Dendritic cell treated with granulocyte-macrophage colony-stimulating factor and Interleukin-4, amounts not matched to agents 40 ng/mL and 50 ng/mL, for 4 days (primary cell): ENCODE data around the gene WASF2.
"Not testable (repeated sequence)": the region's sequence is repeated elsewhere in the genome, so short reads cannot be mapped to it uniquely, and the experiment has no call there.

Experiments used
- H3K27ac Mint-ChIP-seq: one replicate; pipeline ENCODE4 v1.8.0; 2022; ENCODE audit warnings: mild to moderate bottlenecking, mixed read lengths
- H3K27me3 Mint-ChIP-seq: one replicate; pipeline ENCODE4 v1.8.0; 2022; ENCODE audit warnings: mild to moderate bottlenecking, mixed read lengths
- H3K36me3 Mint-ChIP-seq: one replicate; pipeline ENCODE4 v1.8.0; 2022; ENCODE audit warnings: low read depth, mixed read lengths
- H3K4me1 Mint-ChIP-seq: one replicate; pipeline ENCODE4 v1.8.0; 2022; ENCODE audit warnings: low read depth, mixed read lengths
- H3K4me3 Mint-ChIP-seq: one replicate; pipeline ENCODE4 v1.8.0; 2022; ENCODE audit warnings: mild to moderate bottlenecking, moderate library complexity, mixed read lengths
- H3K9me3 Mint-ChIP-seq: one replicate; pipeline ENCODE4 v1.8.0; 2022; ENCODE audit warnings: mixed read lengths
- intact Hi-C: fragments of 100-400 bp; cut with micrococcal nuclease; formaldehyde crosslinking; loops from one replicate; pipeline ENCODE4 v1.15.0; 2022

Gene WASF2

DNA sequence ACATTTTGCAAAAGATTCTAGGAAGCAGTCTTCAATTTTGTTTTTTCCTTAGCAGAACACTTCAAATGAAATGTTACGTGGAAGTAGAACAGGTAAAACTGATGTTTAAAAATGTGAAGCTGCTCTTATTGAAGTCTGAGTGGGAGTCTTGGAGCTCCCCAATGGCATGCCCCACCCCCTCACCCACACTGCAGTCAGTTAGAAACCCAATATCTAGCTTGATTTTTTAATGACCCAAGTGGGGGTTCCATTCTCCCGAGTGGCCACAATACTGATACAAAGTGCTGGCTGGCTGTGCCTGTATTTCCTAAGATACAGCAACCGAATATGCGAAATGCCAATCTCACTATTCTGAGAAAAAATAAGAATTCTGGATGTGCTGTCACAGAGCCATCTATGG lies 66.3 kb downstream of the WASF2 start:
- Mint-ChIP-seq H3K27me3 (no peaks in the 10 kb centered on the region), H3K4me3 (no peak overlapping the region), H3K4me1 (peaks cover 61% of the 10 kb centered on the region), H3K9me3 (no peaks in the 10 kb centered on the region), H3K36me3 (peaks cover 76% of the 10 kb centered on the region), H3K27ac (peak overlapping the region; percentile 50)
- intact Hi-C loops = no loop called here

DNA sequence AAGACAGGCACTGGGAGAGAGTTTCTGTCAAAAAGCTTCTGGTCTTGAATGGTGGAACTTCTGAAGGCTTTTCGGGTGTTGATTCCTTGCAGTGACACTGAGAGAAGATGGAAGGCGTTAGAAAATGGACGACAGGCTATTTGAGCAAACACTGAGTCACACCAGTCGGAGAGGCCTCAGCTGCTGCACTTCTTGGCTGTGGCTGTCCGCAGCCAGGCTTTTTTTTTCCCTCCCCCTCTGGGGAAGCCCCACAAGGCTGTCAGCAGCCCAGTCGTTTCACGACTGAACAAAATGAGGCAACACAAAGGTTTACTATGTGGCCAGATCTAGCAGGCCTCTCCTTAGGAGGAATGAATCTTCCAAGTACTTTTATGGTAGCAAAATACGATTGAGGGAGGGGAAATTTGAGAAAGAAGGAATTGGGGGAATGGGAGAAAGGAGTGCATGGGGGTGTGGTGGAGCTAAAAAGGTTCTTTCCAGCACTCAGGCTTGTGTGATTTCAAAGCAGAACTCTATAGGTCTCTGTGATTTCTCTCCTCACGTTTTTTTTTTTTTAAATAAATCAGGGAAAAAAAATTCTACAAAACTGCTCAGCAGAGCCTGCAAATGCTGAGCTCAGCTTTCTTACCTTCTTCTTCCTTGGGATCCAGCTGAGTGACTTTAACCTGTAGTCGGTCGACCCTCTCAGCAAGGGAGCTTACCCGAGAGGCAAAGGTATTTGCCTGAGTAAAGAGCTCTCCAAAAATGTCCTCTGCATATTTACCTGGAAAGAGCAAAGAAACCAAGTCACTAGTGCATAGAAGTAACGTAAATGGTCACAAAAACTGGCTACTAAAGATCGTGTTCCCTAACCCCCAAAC lies 71.4 kb downstream of the WASF2 start:
- Mint-ChIP-seq H3K4me3 (no peak overlapping the region), H3K4me1 (peaks cover 49% of the 10 kb centered on the region), H3K27me3 (no peaks in the 10 kb centered on the region), H3K9me3 (no peaks in the 10 kb centered on the region), H3K27ac (peak overlapping the region; percentile 80), H3K36me3 (peaks cover 78% of the 10 kb centered on the region)
- intact Hi-C loops = loop anchor here (5.0 kb wide), 1 partner anchor 69 kb away; no protein-coding TSS in a partner anchor

DNA sequence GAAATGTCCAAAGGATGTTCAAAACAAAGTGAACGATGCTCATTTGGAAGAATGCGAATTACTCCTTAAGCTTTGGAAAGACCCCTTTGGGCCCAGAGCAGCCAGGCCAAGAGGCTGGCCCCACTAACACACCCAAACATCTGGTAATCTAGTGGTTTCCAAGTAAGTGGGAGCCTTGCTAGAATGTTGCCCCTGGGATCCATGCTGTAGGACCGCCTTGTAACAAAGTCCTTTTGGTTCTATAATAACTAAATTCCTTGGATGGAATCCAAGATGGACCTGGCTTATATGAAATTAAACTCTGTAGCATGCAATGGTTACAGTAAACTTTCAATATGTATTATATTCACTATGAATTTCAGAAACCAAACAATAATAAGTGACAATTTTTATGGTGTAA lies 72.3 kb downstream of the WASF2 start:
- H3K36me3 Mint-ChIP-seq = peaks cover 84% of the 10 kb centered on the region
- peaks cover 48% of the 10 kb centered on the region for H3K4me1 Mint-ChIP-seq
- intact Hi-C loops = loop anchor here (5.0 kb wide), 1 partner anchor 70 kb away; no protein-coding TSS in a partner anchor
- H3K27me3 Mint-ChIP-seq = no peaks in the 10 kb centered on the region
- peak overlapping the region; percentile 80 for H3K27ac Mint-ChIP-seq
- no peak overlapping the region for H3K4me3 Mint-ChIP-seq
- H3K9me3 Mint-ChIP-seq = no peaks in the 10 kb centered on the region

DNA sequence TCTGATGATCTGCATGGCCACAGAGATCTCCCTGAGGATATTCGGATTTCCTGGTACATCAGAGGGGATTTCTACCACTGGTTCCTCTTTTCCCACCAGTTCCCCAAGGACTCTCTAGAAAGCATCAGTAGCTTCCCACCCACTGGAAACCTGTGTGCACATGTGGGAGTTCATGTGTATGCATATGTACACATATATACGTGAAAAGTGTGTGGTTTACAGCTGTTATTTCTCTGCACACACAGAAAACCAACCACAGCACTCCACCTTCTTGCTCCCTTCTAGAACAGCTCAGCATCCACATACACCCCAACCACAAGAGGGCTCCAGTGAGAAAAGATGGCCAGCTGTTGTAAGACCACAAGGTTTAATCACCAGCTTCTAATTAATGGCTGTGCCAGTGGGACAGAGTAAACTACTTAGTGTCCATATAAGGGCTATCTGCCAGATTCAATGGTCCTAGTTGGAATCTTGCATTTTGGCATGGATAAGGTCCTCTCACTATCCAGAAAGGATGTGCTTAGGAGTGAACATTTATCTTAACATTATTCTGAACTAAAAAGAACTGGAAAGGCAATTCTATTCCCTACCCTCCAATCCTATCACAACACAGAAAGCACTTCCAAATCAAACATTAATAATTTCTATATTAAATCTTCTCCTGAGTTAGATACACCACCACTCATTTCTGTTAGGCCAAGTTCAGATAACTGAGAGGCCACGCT lies 73.4 kb downstream of the WASF2 start:
- no peak overlapping the region for H3K4me3 Mint-ChIP-seq
- intact Hi-C loops = loop anchor here (5.0 kb wide), 1 partner anchor 71 kb away; no protein-coding TSS in a partner anchor
- no peaks in the 10 kb centered on the region for H3K27me3 Mint-ChIP-seq
- H3K9me3 Mint-ChIP-seq = no peaks in the 10 kb centered on the region
- peak overlapping the region; percentile 53 for H3K27ac Mint-ChIP-seq
- H3K4me1 Mint-ChIP-seq = peaks cover 39% of the 10 kb centered on the region
- H3K36me3 Mint-ChIP-seq = peaks cover 87% of the 10 kb centered on the region

DNA sequence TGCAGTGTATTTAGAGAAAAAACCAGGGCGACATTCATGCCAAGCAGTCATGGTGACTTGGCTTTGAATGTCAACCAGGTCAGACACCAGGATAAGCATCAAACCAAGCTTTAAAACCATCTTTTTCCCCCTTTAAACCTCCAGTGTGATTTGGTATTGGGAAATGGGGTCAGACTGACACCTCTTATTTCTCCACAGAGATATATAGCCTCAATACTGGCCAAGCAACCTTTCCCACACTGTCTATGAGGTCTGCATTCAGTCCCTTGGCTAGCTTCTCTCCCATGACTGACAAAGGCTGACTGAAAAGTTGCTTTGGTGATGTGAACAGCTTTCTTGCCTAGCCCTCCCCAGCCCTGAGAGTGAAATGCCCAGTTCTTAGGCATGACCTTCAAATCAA lies 75.9 kb downstream of the WASF2 start:
- peak overlapping the region; percentile 58 for H3K27ac Mint-ChIP-seq
- peaks cover 100% of the 10 kb centered on the region for H3K36me3 Mint-ChIP-seq
- no peaks in the 10 kb centered on the region for H3K9me3 Mint-ChIP-seq
- peaks cover 38% of the 10 kb centered on the region for H3K4me1 Mint-ChIP-seq
- intact Hi-C loops = no loop called here
- H3K27me3 Mint-ChIP-seq = no peaks in the 10 kb centered on the region
- no peak overlapping the region for H3K4me3 Mint-ChIP-seq

DNA sequence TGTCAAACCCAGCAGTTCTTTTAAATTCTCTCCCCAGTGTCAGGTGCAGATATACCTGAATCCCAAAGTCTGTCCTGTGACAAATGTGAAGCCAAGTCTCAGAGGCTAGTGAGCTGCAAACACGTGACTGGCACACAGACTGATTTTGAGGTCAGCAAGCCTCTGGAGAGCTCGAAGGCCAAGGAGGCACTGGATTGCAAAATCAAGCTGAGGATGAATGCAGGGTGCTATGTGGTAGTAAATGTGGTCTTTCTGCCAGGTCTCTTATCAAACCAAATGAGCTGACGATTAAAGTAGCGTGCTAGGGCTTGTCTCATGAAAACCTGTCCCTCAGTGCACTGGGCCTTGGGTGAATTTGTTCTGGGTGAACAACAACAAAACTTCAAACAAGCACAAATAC lies 77.0 kb downstream of the WASF2 start:
- peaks cover 31% of the 10 kb centered on the region for H3K4me1 Mint-ChIP-seq
- peaks cover 100% of the 10 kb centered on the region for H3K36me3 Mint-ChIP-seq
- no peak overlapping the region for H3K27ac Mint-ChIP-seq
- H3K27me3 Mint-ChIP-seq = no peaks in the 10 kb centered on the region
- no peak overlapping the region for H3K4me3 Mint-ChIP-seq
- intact Hi-C loops = no loop called here
- H3K9me3 Mint-ChIP-seq = no peaks in the 10 kb centered on the region

DNA sequence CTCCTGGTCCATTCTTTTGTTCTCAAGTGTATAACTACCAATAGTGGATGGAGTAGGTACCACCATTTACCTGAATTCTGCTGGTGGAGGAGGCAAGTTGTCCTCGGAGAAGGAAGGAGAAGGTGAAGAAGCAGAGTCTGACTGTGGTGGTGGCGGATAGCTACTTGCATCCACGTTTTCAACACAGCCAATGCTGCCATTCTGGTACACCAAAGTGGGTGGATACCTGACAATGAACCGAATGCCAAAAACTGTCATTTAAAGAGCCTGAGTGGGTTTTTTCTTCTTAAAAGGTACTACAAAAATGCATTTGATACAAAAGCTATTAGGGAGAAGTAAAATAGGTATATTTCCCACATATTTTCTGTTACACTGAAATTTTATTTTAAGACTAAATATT lies 77.5 kb downstream of the WASF2 start:
- Mint-ChIP-seq H3K27me3 (no peaks in the 10 kb centered on the region), H3K27ac (no peak overlapping the region), H3K4me3 (no peak overlapping the region), H3K4me1 (peaks cover 33% of the 10 kb centered on the region), H3K36me3 (peaks cover 100% of the 10 kb centered on the region), H3K9me3 (no peaks in the 10 kb centered on the region)
- intact Hi-C loops = no loop called here

DNA sequence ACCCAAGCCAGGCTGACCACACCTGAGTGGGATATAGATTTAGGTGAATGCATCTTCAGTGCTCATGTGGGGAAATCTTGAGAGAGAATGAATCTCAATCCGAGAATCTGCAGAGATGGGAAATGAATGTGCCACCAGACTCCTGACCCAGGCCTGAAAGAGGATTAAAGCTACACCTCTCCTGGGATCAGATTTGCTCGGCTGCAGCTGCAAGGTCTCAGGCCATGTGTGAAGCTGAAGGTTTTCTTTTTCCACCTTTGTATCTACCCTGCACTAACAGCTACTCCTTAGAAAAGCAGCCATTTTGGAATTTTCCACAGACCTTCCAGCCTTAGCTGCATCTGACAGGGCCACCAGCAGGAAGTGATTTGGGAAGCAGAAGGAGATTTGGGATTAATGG lies 79.3 kb downstream of the WASF2 start:
- H3K27ac Mint-ChIP-seq = no peak overlapping the region
- peaks cover 32% of the 10 kb centered on the region for H3K4me1 Mint-ChIP-seq
- H3K9me3 Mint-ChIP-seq = no peaks in the 10 kb centered on the region
- no peak overlapping the region for H3K4me3 Mint-ChIP-seq
- H3K36me3 Mint-ChIP-seq = peaks cover 100% of the 10 kb centered on the region
- H3K27me3 Mint-ChIP-seq = no peaks in the 10 kb centered on the region
- intact Hi-C loops = no loop called here

DNA sequence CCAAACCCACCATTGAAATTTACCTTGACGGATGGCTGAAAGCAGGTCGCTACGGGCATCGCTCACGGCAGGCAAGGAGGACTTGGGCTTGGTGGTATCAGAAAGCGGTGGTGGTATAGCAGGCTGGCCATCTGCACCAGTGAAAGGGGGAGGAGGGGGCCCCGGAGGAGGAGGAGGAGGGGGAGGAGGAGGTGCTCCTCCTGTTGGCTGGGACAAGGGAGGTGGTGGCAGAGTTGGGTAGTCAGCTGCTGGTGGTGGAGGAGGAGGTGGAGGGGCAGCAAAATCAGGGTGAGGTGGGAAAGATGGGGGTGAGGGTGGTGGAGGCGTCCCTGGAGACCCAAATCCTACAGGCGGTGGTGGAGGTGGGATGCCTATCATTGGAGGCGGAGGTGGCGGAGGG lies 80.3 kb downstream of the WASF2 start:
- Mint-ChIP-seq H3K4me1 (peaks cover 36% of the 10 kb centered on the region), H3K4me3 (no peak overlapping the region)
- intact Hi-C loops = loop anchor here (10.0 kb wide), 1 partner anchor 255 kb away; no protein-coding TSS in a partner anchor

DNA sequence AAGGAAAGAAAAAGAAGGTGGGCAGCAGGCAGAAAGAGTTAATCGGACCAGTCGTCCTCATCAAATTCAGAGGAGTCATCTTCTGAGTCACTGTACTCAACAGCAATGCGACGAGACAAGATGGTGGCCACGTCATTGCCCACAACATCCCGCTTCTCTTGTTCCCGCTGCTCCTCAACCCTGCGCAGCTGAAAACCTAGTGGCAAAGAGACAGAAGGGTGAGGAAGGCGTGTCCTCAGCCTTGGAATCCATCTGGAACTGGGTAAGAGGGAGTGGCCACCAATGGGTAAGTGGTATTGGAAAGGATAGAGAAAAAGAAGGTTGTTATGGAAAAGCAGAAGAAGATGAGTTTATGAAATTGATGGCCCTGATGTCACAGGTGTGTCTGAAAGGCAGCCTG lies 81.8 kb downstream of the WASF2 start:
- peaks cover 94% of the 10 kb centered on the region for H3K36me3 Mint-ChIP-seq
- peaks cover 49% of the 10 kb centered on the region for H3K4me1 Mint-ChIP-seq
- intact Hi-C loops = loop anchor here (10.0 kb wide), 1 partner anchor 257 kb away; no protein-coding TSS in a partner anchor
- H3K4me3 Mint-ChIP-seq = no peak overlapping the region
- no peak overlapping the region for H3K27ac Mint-ChIP-seq
- H3K27me3 Mint-ChIP-seq = no peaks in the 10 kb centered on the region
- H3K9me3 Mint-ChIP-seq = no peaks in the 10 kb centered on the region

More for the DNA sequence above, 80.3 kb downstream of the WASF2 start:
- Mint-ChIP-seq H3K27ac (no peak overlapping the region), H3K9me3 (no peaks in the 10 kb centered on the region), H3K36me3 (peaks cover 98% of the 10 kb centered on the region), H3K27me3 (no peaks in the 10 kb centered on the region)

DNA sequence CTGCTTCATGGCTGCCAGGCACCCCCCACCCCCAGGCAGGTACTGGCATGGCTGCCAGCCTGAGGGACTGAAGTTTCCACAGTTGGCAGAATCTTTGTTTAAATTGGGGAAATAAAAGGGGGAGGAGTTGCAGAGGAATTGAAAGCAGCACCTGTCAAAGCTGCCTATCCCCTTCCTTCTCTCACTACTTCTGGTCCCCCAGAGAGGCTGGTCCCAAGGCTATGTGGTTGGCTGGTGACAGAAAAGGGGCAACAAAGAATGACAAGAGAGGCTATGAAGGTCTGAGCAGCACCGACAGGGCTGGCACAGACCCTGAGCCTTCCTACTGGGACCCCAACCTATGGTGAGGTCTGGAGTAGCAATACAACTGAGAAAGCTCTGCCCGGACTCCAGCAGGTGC lies 83.2 kb downstream of the WASF2 start:
- intact Hi-C loops = loop anchor here (10.0 kb wide), 1 partner anchor 258 kb away; no protein-coding TSS in a partner anchor
- not testable (repeated sequence) for H3K4me3 Mint-ChIP-seq, H3K9me3 Mint-ChIP-seq, H3K27me3 Mint-ChIP-seq
- H3K36me3 Mint-ChIP-seq = peaks cover 80% of the 10 kb centered on the region
- peak overlapping the region; percentile 30 for H3K27ac Mint-ChIP-seq
- peaks cover 61% of the 10 kb centered on the region for H3K4me1 Mint-ChIP-seq

DNA sequence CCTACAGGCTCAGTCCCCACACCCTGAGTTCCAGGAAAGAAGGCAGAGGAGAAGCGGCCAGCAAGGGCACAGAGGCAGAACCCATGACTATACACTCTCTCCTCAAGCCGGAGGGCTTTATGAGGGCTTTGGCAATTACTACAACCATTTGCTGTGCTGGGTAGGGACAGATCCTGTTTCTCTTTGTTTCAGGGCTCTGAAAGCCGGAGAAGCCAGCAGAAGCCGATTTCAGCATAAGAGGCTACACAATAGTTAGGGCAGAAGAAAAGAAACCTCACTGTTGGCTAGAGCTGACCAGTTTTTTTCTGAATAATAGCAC lies 83.6 kb downstream of the WASF2 start:
- no peaks in the 10 kb centered on the region for H3K9me3 Mint-ChIP-seq
- peaks cover 61% of the 10 kb centered on the region for H3K4me1 Mint-ChIP-seq
- intact Hi-C loops = loop anchor here (10.0 kb wide), 1 partner anchor 258 kb away; no protein-coding TSS in a partner anchor
- H3K27ac Mint-ChIP-seq = peak overlapping the region; percentile 16
- no peak overlapping the region for H3K4me3 Mint-ChIP-seq
- H3K36me3 Mint-ChIP-seq = peaks cover 76% of the 10 kb centered on the region
- H3K27me3 Mint-ChIP-seq = no peaks in the 10 kb centered on the region

DNA sequence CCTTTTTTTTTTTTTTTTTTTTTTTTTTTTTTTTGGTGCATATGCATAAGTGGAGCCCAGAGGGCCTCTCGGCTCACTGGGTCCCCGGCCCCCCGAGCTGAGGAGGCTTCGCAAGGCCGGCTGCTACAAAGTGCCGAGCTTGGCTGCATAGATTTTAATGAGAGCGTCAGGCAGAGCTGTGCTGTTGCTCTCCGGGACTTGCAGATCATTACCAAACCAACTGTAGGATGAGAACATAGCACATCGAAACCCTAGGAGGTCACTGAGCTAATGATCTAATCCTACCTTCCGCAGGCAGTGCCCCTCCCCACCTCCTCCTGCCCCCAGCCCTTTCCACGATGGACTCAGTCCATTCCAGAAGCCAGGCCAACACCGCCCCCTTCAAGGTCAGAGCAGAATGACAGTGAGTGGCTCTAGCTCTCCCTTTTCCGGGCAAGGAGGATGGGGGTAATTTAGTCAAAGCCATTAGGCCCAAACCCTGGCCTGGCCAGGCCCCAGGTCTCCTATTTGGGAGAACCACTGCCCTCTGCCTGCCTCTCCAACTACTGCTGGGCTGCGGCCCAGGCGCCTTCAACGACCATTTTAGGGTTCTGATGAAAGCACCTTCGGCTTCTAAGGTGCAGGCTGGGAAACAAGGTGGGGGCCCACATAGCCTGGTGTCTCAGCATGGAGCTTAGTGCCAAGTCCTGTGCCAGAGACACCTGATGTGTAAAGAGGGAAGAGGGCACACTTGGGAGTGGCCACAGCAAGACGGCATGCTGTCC lies 84.2 kb downstream of the WASF2 start:
- Mint-ChIP-seq H3K4me1 (peaks cover 61% of the 10 kb centered on the region), H3K36me3 (peaks cover 70% of the 10 kb centered on the region), H3K27ac (peak overlapping the region; percentile 16)
- not testable (repeated sequence) for H3K4me3 Mint-ChIP-seq, H3K27me3 Mint-ChIP-seq, H3K9me3 Mint-ChIP-seq
- intact Hi-C loops = loop anchor here (10.0 kb wide), 1 partner anchor 259 kb away; no protein-coding TSS in a partner anchor
